ENCODE measurements around the gene FGF4. TPM values are rescaled to one million over a fixed set of nuclear protein-coding genes. Genes with fewer than 3 reads are reported as not detected.

FGF4 gene
- total RNA-seq, 2 experiments from 2014 or later: not detected

GRCh38 chr11:69778373-69778772 lies 3.2 kb upstream of the FGF4 start:
- no peak for TF ChIP-seq CTCF (conservative IDR thresholded peaks at IDR 0.05; ENCODE audit: low read length)
- no peak for TF ChIP-seq EZH2phosphoT487 (IDR thresholded peaks at IDR 0.05; ENCODE audit: borderline replicate concordance, low read depth, low read length)
- BruUV-seq (replicated peaks): no TSS peak
- CTCF ChIA-PET (ENCODE audit: unreplicated experiment): no interaction called here

GRCh38 chr11:69774354-69775162 lies 583 bp downstream of the FGF4 start:
- no TSS peak for BruUV-seq (replicated peaks)
- intact Hi-C loops (cut with micrococcal nuclease; ENCODE audit: unreplicated experiment): no loop called here
- CTCF ChIA-PET (ENCODE audit: unreplicated experiment): no interaction called here

More at GRCh38 chr11:69778373-69778772, 3.2 kb upstream of the FGF4 start:
- POLR2A ChIA-PET: no interaction called here
- no peaks in the 10 kb centered on the region for H3K36me3 ChIP-seq (ENCODE audit: insufficient read depth, low read length)
- no peaks in the 10 kb centered on the region for H4K20me1 ChIP-seq (ENCODE audit: insufficient read depth, low read length)
- no peak overlapping the region for H3K4me2 ChIP-seq (ENCODE audit: low read length)
- no peaks in the 10 kb centered on the region for H3K4me1 ChIP-seq (ENCODE audit: insufficient read depth, low read length, poor library complexity, severe bottlenecking)
- DNase-seq (ENCODE audit: low spot score): no peak
- H3K27ac ChIP-seq (ENCODE audit: low read depth, low read length, poor library complexity, severe bottlenecking): no peak overlapping the region
- H3K79me2 ChIP-seq (ENCODE audit: insufficient read depth, low read depth, low read length): no peaks in the 10 kb centered on the region
- no peak overlapping the region for H2AFZ ChIP-seq (ENCODE audit: low read length)
- H3K9me3 ChIP-seq (ENCODE audit: low read length): no peaks in the 10 kb centered on the region
- H3K4me3 ChIP-seq (ENCODE audit: low read depth, low read length, poor library complexity, severe bottlenecking): no peak overlapping the region
- intact Hi-C loops (cut with micrococcal nuclease; ENCODE audit: unreplicated experiment): no loop called here
- H3K9me2 ChIP-seq (ENCODE audit: insufficient read depth, low read length): no peaks in the 10 kb centered on the region

More at GRCh38 chr11:69774354-69775162, 583 bp downstream of the FGF4 start:
- POLR2A ChIA-PET: interaction anchor here (0.6 kb wide), 1 partner anchor 260 kb away, joined by 3 read pairs; no protein-coding TSS in a partner anchor
- no peaks in the 10 kb centered on the region for H3K79me2 ChIP-seq (ENCODE audit: insufficient read depth, low read depth, low read length)
- no peaks in the 10 kb centered on the region for H3K9me3 ChIP-seq (ENCODE audit: low read length)
- no peaks in the 10 kb centered on the region for H4K20me1 ChIP-seq (ENCODE audit: insufficient read depth, low read length)
- no peak overlapping the region for H3K27ac ChIP-seq (ENCODE audit: low read depth, low read length, poor library complexity, severe bottlenecking)
- H3K4me3 ChIP-seq (ENCODE audit: low read depth, low read length, poor library complexity, severe bottlenecking): no peak overlapping the region
- H3K36me3 ChIP-seq (ENCODE audit: insufficient read depth, low read length): no peaks in the 10 kb centered on the region
- no peak for DNase-seq (ENCODE audit: low spot score)
- TF ChIP-seq CTCF (conservative IDR thresholded peaks at IDR 0.05; ENCODE audit: low read length): no peak
- TF ChIP-seq EZH2phosphoT487 (IDR thresholded peaks at IDR 0.05; ENCODE audit: borderline replicate concordance, low read depth, low read length): no peak
- no peaks in the 10 kb centered on the region for H3K9me2 ChIP-seq (ENCODE audit: insufficient read depth, low read length)
- H3K4me1 ChIP-seq (ENCODE audit: insufficient read depth, low read length, poor library complexity, severe bottlenecking): no peaks in the 10 kb centered on the region
- H2AFZ ChIP-seq (ENCODE audit: low read length): no peak overlapping the region
- H3K4me2 ChIP-seq (ENCODE audit: low read length): no peak overlapping the region
